Left lung (tissue), 10 donors: ENCODE data around the gene TNFAIP3. TPM values are rescaled to one million over a fixed set of nuclear protein-coding genes. Genes with fewer than 3 reads are reported as not detected.

ENCODE experiments used
- ATAC-seq: fragments of 200-7000 bp; cut with Tn5 transposase; one replicate; pipeline ENCODE4 v1.9.1; 2020; ENCODE audit warnings: moderate library complexity
- DNase-seq, 4 donors: peaks; one replicate each; pipeline ENCODE4 v3.0.0-alpha.2; 2013 to 2020
- H3K27ac ChIP-seq, 2 donors: fragments of 200-600 bp; sonication (generic) in 1 of 2; one replicate each; pipeline versions ENCODE4 v1.5.0 to v1.8.0; 2020 to 2021
- H3K27me3 ChIP-seq, 2 donors: fragments of 200-600 bp; sonication (generic) in 1 of 2; one replicate each; pipeline versions ENCODE4 v1.5.0 to v1.8.0; 2020 to 2021
- H3K36me3 ChIP-seq, 2 donors: fragments of 200-600 bp; sonication (generic) in 1 of 2; one replicate each; pipeline versions ENCODE4 v1.5.0 to v1.8.0; 2020 to 2021
- H3K4me1 ChIP-seq, 2 donors: fragments of 200-600 bp; one replicate each; pipeline ENCODE4 v1.8.0; 2021
- H3K4me3 ChIP-seq, 2 donors: fragments of 200-600 bp; sonication (generic) in 1 of 2; one replicate each; pipeline versions ENCODE4 v1.5.0 to v1.8.0; 2020 to 2021; ENCODE audit warnings: mild to moderate bottlenecking in 1 of 2
- H3K9me3 ChIP-seq, 2 donors: fragments of 200-600 bp; sonication (generic) in 1 of 2; one replicate each; pipeline versions ENCODE4 v1.5.0 to v1.8.0; 2020 to 2021
- CTCF ChIP-seq, 2 donors: fragments of 200-600 bp; sonication (generic) in 1 of 2; IDR thresholded peaks; one replicate each; pipeline versions ENCODE4 v1.5.0 to v1.8.0; 2021; ENCODE audit warnings: antibody characterized with exemption in 2 of 2
- intact Hi-C, 2 donors: fragments of 100-400 bp; cut with DNase I; formaldehyde crosslinking; loops; one replicate each; pipeline versions ENCODE4 v1.11.2 to v1.14.2; 2022
- polyA plus RNA-seq, 6 donors: library from polyadenylated mRNA; unstranded; fragments of 120-200 nt; gene quantifications; one replicate each; pipeline ENCODE4 v1.2.1, GENCODE V29; 2013; ENCODE audit not compliant: insufficient read length in 6 of 6
- total RNA-seq, 2 donors: library from RNA; stranded (reverse); fragmentation: NEBNext Ultra II Directional; extraction: Animal tissue kit (Norgen Biotek cat#: 25700); gene quantifications; one replicate each; pipeline ENCODE4 v1.2.1, GENCODE V29; 2021
- donor health status: DM: no; HTN: yes; CAD: no.
- donor health status: DM: no; HTN: no; CAD: no.

TNFAIP3 gene
- total and polyA plus RNA-seq, 8 donors = 14.6 to 102 (median 17.2) TPM

GRCh38 chr6:137914530-137915193 lies 47.6 kb downstream of the TNFAIP3 start:
- H3K9me3 ChIP-seq = peaks cover 0 to 4% of the 10 kb centered on the region in 2 donors
- TF ChIP-seq CTCF (IDR thresholded peaks at IDR 0.05) = no peak
- no peak for ATAC-seq
- H3K27me3 ChIP-seq = no peaks in the 10 kb centered on the region
- H3K36me3 ChIP-seq = no peaks in the 10 kb centered on the region
- H3K4me3 ChIP-seq = no peak overlapping the region
- no peak for DNase-seq
- intact Hi-C loops = no loop called here
- H3K4me1 ChIP-seq = peaks cover 0 to 25% of the 10 kb centered on the region in 2 donors
- no peak overlapping the region for H3K27ac ChIP-seq

DNA sequence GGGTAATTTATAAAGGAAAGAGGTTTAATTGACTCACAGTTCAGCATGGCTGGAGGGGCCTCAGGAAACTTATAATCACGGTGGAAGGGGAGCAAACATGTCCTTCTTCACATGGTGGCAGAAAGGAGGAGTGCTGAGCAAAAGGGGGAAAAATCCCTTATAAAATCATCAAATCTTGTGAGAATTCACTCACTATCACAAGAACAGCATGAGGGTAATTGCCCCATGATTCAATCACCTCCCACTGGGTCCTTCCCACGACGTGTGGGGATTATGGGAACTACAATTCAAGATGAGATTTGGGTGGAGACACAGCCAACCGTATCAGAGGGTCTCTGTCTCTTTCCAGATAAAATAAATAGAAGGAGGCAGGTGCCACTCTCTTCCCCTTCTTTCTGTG lies 48.7 kb downstream of the TNFAIP3 start:
- no peaks in the 10 kb centered on the region for H3K27me3 ChIP-seq
- H3K4me1 ChIP-seq = peaks cover 0 to 13% of the 10 kb centered on the region in 2 donors
- no peaks in the 10 kb centered on the region for H3K36me3 ChIP-seq
- ATAC-seq = no peak
- H3K4me3 ChIP-seq = no peak overlapping the region
- H3K9me3 ChIP-seq = peaks cover 0 to 4% of the 10 kb centered on the region in 2 donors
- no peak overlapping the region for H3K27ac ChIP-seq
- no peak for TF ChIP-seq CTCF (IDR thresholded peaks at IDR 0.05)
- intact Hi-C loops = no loop called here
- DNase-seq = no peak

DNA sequence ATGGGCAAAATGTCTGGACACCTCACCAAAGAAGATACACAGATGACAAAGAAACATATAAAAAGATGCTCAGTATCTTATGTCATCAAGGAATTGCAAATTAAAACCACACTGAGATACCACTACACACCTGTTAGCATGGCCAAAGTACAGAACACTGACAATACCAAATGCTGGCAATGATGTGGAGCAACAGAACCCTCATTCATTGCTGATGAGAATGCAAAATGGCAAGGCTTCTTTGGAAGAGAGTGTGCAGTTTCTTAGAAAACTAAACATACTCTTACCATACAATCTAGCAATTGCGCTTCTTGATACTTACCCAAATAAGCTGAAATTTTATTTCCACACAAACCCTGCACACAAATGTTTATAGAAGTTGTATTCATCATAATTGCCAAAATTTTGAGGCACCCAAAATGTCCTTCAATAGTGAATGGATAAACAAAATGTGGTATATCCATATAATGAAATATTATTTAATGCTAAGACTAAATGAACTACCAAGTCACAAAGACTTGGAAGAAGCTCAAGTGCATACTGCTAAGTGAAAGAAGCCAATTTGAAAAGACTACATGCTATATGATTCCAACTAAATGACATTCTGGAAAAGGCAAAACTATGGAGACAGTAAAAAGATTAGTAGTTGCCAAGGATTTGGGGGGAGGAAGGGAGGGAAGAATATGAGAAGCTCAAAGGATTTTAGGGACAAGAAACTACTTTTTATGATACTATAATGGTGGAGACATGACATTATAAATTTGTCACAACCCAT lies 50.7 kb downstream of the TNFAIP3 start:
- Histone ChIP-seq H3K27me3 (no peaks in the 10 kb centered on the region), H3K4me1 (no peaks in the 10 kb centered on the region), H3K27ac (no peak overlapping the region), H3K36me3 (no peaks in the 10 kb centered on the region), H3K9me3 (peaks cover 0 to 4% of the 10 kb centered on the region in 2 donors), H3K4me3 (no peak overlapping the region)
- DNase-seq (no peak), ATAC-seq (no peak)
- no peak for TF ChIP-seq CTCF (IDR thresholded peaks at IDR 0.05)
- intact Hi-C loops = no loop called here

GRCh38 chr6:137919502-137919823 lies 52.4 kb downstream of the TNFAIP3 start:
- H3K36me3 ChIP-seq = no peaks in the 10 kb centered on the region
- intact Hi-C loops = no loop called here
- no peak for TF ChIP-seq CTCF (IDR thresholded peaks at IDR 0.05)
- no peaks in the 10 kb centered on the region for H3K9me3 ChIP-seq
- H3K4me1 ChIP-seq = no peaks in the 10 kb centered on the region
- ATAC-seq (no peak), DNase-seq (no peak)
- H3K27ac ChIP-seq = no peak overlapping the region
- H3K27me3 ChIP-seq = no peaks in the 10 kb centered on the region
- H3K4me3 ChIP-seq = no peak overlapping the region

GRCh38 chr6:137919837-137920730 lies 53.0 kb downstream of the TNFAIP3 start:
- no peak overlapping the region for H3K27ac ChIP-seq
- no peaks in the 10 kb centered on the region for H3K9me3 ChIP-seq

More at GRCh38 chr6:137919837-137920730, 53.0 kb downstream of the TNFAIP3 start:
- no peak for DNase-seq
- TF ChIP-seq CTCF (IDR thresholded peaks at IDR 0.05) = no peak
- intact Hi-C loops = no loop called here
- no peaks in the 10 kb centered on the region for H3K27me3 ChIP-seq
- H3K36me3 ChIP-seq = no peaks in the 10 kb centered on the region
- no peaks in the 10 kb centered on the region for H3K4me1 ChIP-seq
- no peak overlapping the region for H3K4me3 ChIP-seq
- ATAC-seq = no peak
